H1 (cell line): ENCODE results near the gene STX16. TPM values are rescaled to one million over a fixed set of nuclear protein-coding genes. Genes with fewer than 3 reads are reported as not detected.

Experiments
- CTCF ChIA-PET: fragments of 300-600 bp; sonication (Branson Sonifier 250); formaldehyde crosslinking; loops from one replicate; lab custom pipeline; 2021; ENCODE audit not compliant: partially characterized antibody; lab: Charles Lee
- POLR2A ChIA-PET: fragments of 300-600 bp; sonication (Branson Sonifier 250); formaldehyde crosslinking; loops from one replicate; lab custom pipeline; 2021; ENCODE audit warnings: inconsistent platforms; ENCODE audit not compliant: partially characterized antibody; lab: Charles Lee
- DNase-seq, 2 experiments: peaks; one replicate each; pipeline versions ENCODE4 v3.0.0 to v3.0.0-alpha.2; 2010 to 2022; ENCODE audit warnings: low spot score in 2 of 2, low read depth in 1 of 2, mixed read lengths in 1 of 2
- FAIRE-seq: peaks from 2 replicates; lab custom pipeline; 2011; peaks lifted over from hg19 to GRCh38; lab: Jason Lieb, UNC
- H2AFZ ChIP-seq: 2 replicates; pipeline ENCODE4 v1.8.1; 2012; ENCODE audit warnings: low read length, inconsistent platforms
- H2AK5ac ChIP-seq: 2 replicates; pipeline ENCODE4 v1.6.1; 2013; ENCODE audit warnings: low read depth, low read length
- H2BK120ac ChIP-seq: replicated peaks from 2 replicates; pipeline ENCODE3; 2013; ENCODE audit warnings: low read depth, low read length, inconsistent platforms
- H2BK12ac ChIP-seq: 2 replicates; pipeline ENCODE4 v1.6.1; 2013; ENCODE audit warnings: low read depth, low read length
- H2BK15ac ChIP-seq: 2 replicates; pipeline ENCODE4 v1.6.1; 2013; ENCODE audit warnings: low read length
- H2BK20ac ChIP-seq: 2 replicates; pipeline ENCODE4 v1.6.1; 2013; ENCODE audit warnings: low read length
- H2BK5ac ChIP-seq: 2 replicates; pipeline ENCODE4 v1.6.1; 2013; ENCODE audit warnings: low read depth, low read length
- H3K14ac ChIP-seq: 2 replicates; pipeline ENCODE4 v1.6.1; 2013; ENCODE audit warnings: inconsistent platforms; ENCODE audit not compliant: insufficient read length
- H3K18ac ChIP-seq: 2 replicates; pipeline ENCODE4 v1.6.1; 2013; ENCODE audit warnings: low read length; ENCODE audit errors: extremely low read depth
- H3K23ac ChIP-seq: 2 replicates; pipeline ENCODE4 v1.6.1; 2013; ENCODE audit warnings: inconsistent platforms; ENCODE audit not compliant: insufficient read length
- H3K23me2 ChIP-seq: 2 replicates; pipeline ENCODE4 v1.6.1; 2013; ENCODE audit warnings: low read depth, low read length
- H3K27ac ChIP-seq: 2 replicates; pipeline ENCODE4 v1.6.1; 2011; ENCODE audit warnings: low read depth, low read length, inconsistent platforms
- H3K27me3 ChIP-seq, 4 experiments: replicated peaks in 1 of 4; 1 replicate in 1 of 4; 2 replicates in 3 of 4; pipeline versions ENCODE4 v1.6.1 to v1.8.1; 2011 to 2013; ENCODE audit warnings: low read length in 3 of 4, mild to moderate bottlenecking in 3 of 4, inconsistent platforms in 2 of 4, mixed read lengths in 2 of 4, moderate library complexity in 1 of 4; ENCODE audit not compliant: control insufficient read depth in 3 of 4, insufficient read depth in 3 of 4; ENCODE audit errors: extremely low read depth in 1 of 4
- H3K36me3 ChIP-seq, 4 experiments: 2 replicates each; pipeline versions ENCODE4 v1.6.1 to v1.8.1; 2011 to 2013; ENCODE audit warnings: mild to moderate bottlenecking in 4 of 4, low read length in 3 of 4, moderate library complexity in 2 of 4, control low read depth in 1 of 4, inconsistent platforms in 1 of 4; ENCODE audit not compliant: insufficient read depth in 4 of 4, control insufficient read depth in 2 of 4
- H3K4ac ChIP-seq: replicated peaks from 2 replicates; pipeline ENCODE3; 2013; ENCODE audit warnings: low read length, low read depth, mixed read lengths, inconsistent platforms; ENCODE audit not compliant: insufficient read length
- H3K4me1 ChIP-seq, 4 experiments: replicated peaks in 1 of 4; 1 replicate in 1 of 4; 2 replicates in 3 of 4; pipeline versions ENCODE4 v1.6.1 to v1.8.1; 2011 to 2013; ENCODE audit warnings: low read length in 3 of 4, inconsistent platforms in 2 of 4, mixed read lengths in 1 of 4; ENCODE audit not compliant: insufficient read depth in 4 of 4, control insufficient read depth in 3 of 4
- H3K4me2 ChIP-seq, 2 experiments: 2 replicates each; pipeline versions ENCODE4 v1.6.1 to v1.8.1; 2011 to 2013; ENCODE audit warnings: low read depth in 2 of 2, low read length in 2 of 2, control low read depth in 1 of 2, inconsistent platforms in 1 of 2, mild to moderate bottlenecking in 1 of 2; ENCODE audit not compliant: insufficient read depth in 1 of 2
- H3K4me3 ChIP-seq, 4 experiments: fragments of 200-600, 300-600 bp in 1 of 4; sonication (generic), shearing (Covaris generic), sonication (Bioruptor Twin) in 1 of 4; 2 replicates each; pipeline versions ENCODE4 v1.5.1 to v1.8.1; 2011 to 2016; ENCODE audit warnings: low read length in 4 of 4, low read depth in 3 of 4, control low read depth in 2 of 4, inconsistent platforms in 2 of 4, mild to moderate bottlenecking in 2 of 4, mixed read lengths in 1 of 4, moderate library complexity in 1 of 4; ENCODE audit not compliant: insufficient read depth in 2 of 4; ENCODE audit errors: extremely low read depth in 1 of 4
- H3K56ac ChIP-seq: replicated peaks from 2 replicates; pipeline ENCODE3; 2013; ENCODE audit warnings: low read depth, mild to moderate bottlenecking, mixed read lengths, low read length, inconsistent platforms; ENCODE audit not compliant: insufficient read length
- H3K79me1 ChIP-seq: 2 replicates; pipeline ENCODE4 v1.6.1; 2013; ENCODE audit warnings: low read depth, low read length, control low read depth
- H3K79me2 ChIP-seq, 2 experiments: 2 replicates each; pipeline versions ENCODE4 v1.6.1 to v1.8.1; 2012 to 2013; ENCODE audit warnings: low read length in 2 of 2, mild to moderate bottlenecking in 2 of 2, inconsistent platforms in 1 of 2; ENCODE audit not compliant: insufficient read depth in 2 of 2, control insufficient read depth in 1 of 2
- H3K9ac ChIP-seq, 4 experiments: replicated peaks in 1 of 4; 1 replicate in 1 of 4; 2 replicates in 3 of 4; pipeline versions ENCODE4 v1.6.1 to v1.8.1; 2011 to 2013; ENCODE audit warnings: low read depth in 3 of 4, low read length in 3 of 4, control low read depth in 2 of 4, mild to moderate bottlenecking in 2 of 4, moderate library complexity in 2 of 4, inconsistent platforms in 1 of 4; ENCODE audit errors: extremely low read depth in 1 of 4
- H3K9me3 ChIP-seq, 2 experiments: 2 replicates each; pipeline versions ENCODE4 v1.6.1 to v1.8.1; 2012 to 2013; ENCODE audit warnings: mild to moderate bottlenecking in 2 of 2, moderate library complexity in 2 of 2, control low read depth in 1 of 2, inconsistent platforms in 1 of 2, low read depth in 1 of 2, low read length in 1 of 2, mixed read lengths in 1 of 2; ENCODE audit not compliant: insufficient read depth in 2 of 2
- H4K20me1 ChIP-seq, 2 experiments: replicated peaks in 1 of 2; 2 replicates each; pipeline versions ENCODE3 to v1.8.1; 2011 to 2013; ENCODE audit warnings: inconsistent platforms in 2 of 2, low read length in 2 of 2, mild to moderate bottlenecking in 1 of 2; ENCODE audit not compliant: insufficient read depth in 2 of 2, control insufficient read depth in 1 of 2
- H4K5ac ChIP-seq: 2 replicates; pipeline ENCODE4 v1.6.1; 2013; ENCODE audit warnings: low read length, low read depth, mixed read lengths, inconsistent platforms; ENCODE audit not compliant: insufficient read length
- H4K8ac ChIP-seq: 2 replicates; pipeline ENCODE4 v1.8.0; 2013; ENCODE audit warnings: mild to moderate bottlenecking, moderate library complexity, low read length, inconsistent platforms; ENCODE audit not compliant: insufficient read depth; ENCODE audit errors: extremely low read depth
- H4K91ac ChIP-seq: replicated peaks from 2 replicates; pipeline ENCODE3; 2013; ENCODE audit warnings: low read length, mixed read lengths, inconsistent platforms; ENCODE audit not compliant: insufficient read length
- BACH1 ChIP-seq: IDR thresholded peaks from 2 replicates; pipeline ENCODE4 v1.6.1; 2012; ENCODE audit warnings: low read length, improper control_type of control experiment
- BRCA1 ChIP-seq: IDR thresholded peaks from 2 replicates; pipeline ENCODE4 v1.6.1; 2012; ENCODE audit warnings: low read depth, low read length, improper control_type of control experiment
- CBX5 ChIP-seq: fragments of 300-800, 300-1000 bp; sonication (generic); IDR thresholded peaks from 2 replicates; pipeline ENCODE4 v1.7.1; 2016; ENCODE audit warnings: antibody characterized with exemption, low read length, low read depth
- NRF1 ChIP-seq: IDR thresholded peaks from 2 replicates; pipeline ENCODE4 v1.6.1; 2011; ENCODE audit warnings: mild to moderate bottlenecking, low read depth, low read length, improper control_type of control experiment
- POU5F1 ChIP-seq: IDR thresholded peaks from 2 replicates; pipeline ENCODE4 v1.6.1; 2011; ENCODE audit warnings: low read depth, mild to moderate bottlenecking, low read length, moderate library complexity
- TEAD4 ChIP-seq: IDR thresholded peaks from 2 replicates; pipeline ENCODE4 v1.6.1; 2012; ENCODE audit warnings: low read depth, low read length, inconsistent platforms, mixed read lengths
- ZNF274 ChIP-seq: IDR thresholded peaks from 2 replicates; pipeline ENCODE4 v1.7.0; 2012; ENCODE audit warnings: low read length, borderline replicate concordance; ENCODE audit errors: extremely low read depth
- WGBS, 2 experiments: shearing (Covaris generic) in 1 of 2; methylation state at CpG; one replicate each; pipeline versions ENCODE4 v1.1.6 to v1.1.7; 2013 to 2015; ENCODE audit warnings: low lambda C conversion rate in 2 of 2, mixed read lengths in 2 of 2, inconsistent platforms in 1 of 2, low coverage in 1 of 2, missing lambda C conversion rate in 1 of 2; ENCODE audit not compliant: insufficient replicate concordance in 2 of 2, insufficient coverage in 1 of 2, insufficient read length in 1 of 2; ENCODE audit errors: extremely low coverage in 1 of 2, missing lambda C conversion rate in 1 of 2; 5-methylcytosine and 5-hydroxymethylcytosine counted together
- polyA plus RNA-seq, 7 experiments: library from polyadenylated mRNA; depleted of rRNA in 3 of 7; stranded (reverse) in 5 of 7; unstranded in 2 of 7; fragments of >200 nt in 5 of 7; fragments of 200-250 nt in 2 of 7; gene quantifications; 1 replicate in 5 of 7; 2 replicates in 1 of 7; 4 replicates in 1 of 7; pipeline versions ENCODE4 v1.2.1 to v1.2.3, GENCODE V29; 2011 to 2013; ENCODE audit warnings: missing spikeins in 2 of 7, mixed read lengths in 2 of 7
- total RNA-seq: library from RNA; stranded (reverse); fragmentation: NEBNext Ultra II Directional; extraction: Animal tissue kit (Norgen Biotek cat#: 25700); gene quantifications from 2 replicates; pipeline ENCODE4 v1.2.1, GENCODE V29; 2021
- TF ChIP-seq, protein P1 (sequence below): IDR thresholded peaks from 2 replicates; pipeline ENCODE4 v1.6.1; 2011; ENCODE audit warnings: low read length, improper control_type of control experiment
- TF ChIP-seq, protein P2 (sequence below): IDR thresholded peaks from 2 replicates; pipeline ENCODE4 v1.6.1; 2012; ENCODE audit warnings: low read length, inconsistent platforms

The STX16 gene
- total and polyA plus RNA-seq, 2 of the 8 experiments (the other 6 are each of a cell fraction or from before 2014, with no cell fraction given) = 45.2 to 61.6 TPM

DNA sequence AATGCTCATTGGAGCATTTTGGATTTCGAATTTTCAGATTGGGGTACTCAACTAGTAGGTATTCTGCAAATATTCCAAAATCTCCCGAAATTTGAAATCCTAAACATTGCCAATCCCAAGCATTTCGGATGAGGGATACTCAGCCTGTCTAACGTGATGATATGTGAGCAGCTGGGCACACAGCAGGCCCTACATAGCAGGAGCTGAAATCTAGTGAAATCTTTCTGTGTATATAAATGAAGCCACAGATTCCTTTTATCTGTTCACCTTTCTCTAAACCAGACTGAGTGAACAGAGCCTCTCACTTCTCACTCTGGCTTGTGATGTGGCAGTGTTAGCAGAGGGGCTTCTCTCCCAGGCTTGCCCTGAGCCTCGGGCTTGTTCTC lies 17.8 kb downstream of the STX16 start:
- Histone ChIP-seq H3K27ac (peak overlapping the region; percentile 94), H2BK120ac (peak overlapping the region; percentile 100), H3K79me2 (peaks cover 0 to 46% of the 10 kb centered on the region in 2 experiments; a peak in 2 of 4 replicates), H3K9me3 (no peaks in the 10 kb centered on the region), H2AK5ac (peak overlapping the region; percentile 99), H3K4ac (peak overlapping the region; percentile 99), H3K4me1 (peaks cover 16 to 34% (median 29%) of the 10 kb centered on the region in 4 experiments), H2BK12ac (peak overlapping the region; percentile 96), H4K91ac (peak overlapping the region; percentile 100), H2BK15ac (no peak overlapping the region), H2BK5ac (peak overlapping the region; percentile 100), H3K9ac (peak overlapping the region in 3 of 4 experiments; percentile 36 to 65 (median 64); a peak in 5 of 7 replicates), H3K36me3 (peaks cover 10 to 49% (median 15%) of the 10 kb centered on the region in 4 experiments), H3K18ac (peak overlapping the region; percentile 99), H4K5ac (peak overlapping the region; percentile 98), H3K79me1 (peaks cover 2% of the 10 kb centered on the region), H3K23me2 (0 out of 2 replicates have a peak, but pooled peaks cover 2% of the 10 kb centered on the region), H3K27me3 (no peaks in the 10 kb centered on the region), H3K4me2 (peak overlapping the region; percentile 49 to 84), H3K14ac (no peak overlapping the region), H3K4me3 (peak overlapping the region in 2 of 4 experiments; percentile 5 to 25; a peak in 2 of 8 replicates), H2BK20ac (peak overlapping the region; percentile 98; the same call in 1 of the 2 replicates), H2AFZ (no peak overlapping the region), H3K56ac (peak overlapping the region; percentile 73), H4K8ac (peak overlapping the region; percentile 96), H4K20me1 (no peaks in the 10 kb centered on the region), H3K23ac (peak overlapping the region; percentile 17)
- no peak for FAIRE-seq
- no peak for DNase-seq
- ChIA-PET POLR2A (interaction anchor here (0.8 to 15.3 kb wide), 23 partner anchors 9 to 278 kb away, joined by 3 to 242 read pairs (median 4); partner anchors contain the start of genes GNAS and STX16), CTCF (interaction anchor here (1.0 to 4.9 kb wide), 5 partner anchors 10 to 171 kb away, joined by 3 to 34 read pairs (median 4); partner anchors contain the start of gene STX16)
- 36% methylated on average over 5 of the region's 5 CpGs; no CpG with 5 or more reads in 1 of the 2 experiments for WGBS, 2 experiments
- TF ChIP-seq, protein P1, sequence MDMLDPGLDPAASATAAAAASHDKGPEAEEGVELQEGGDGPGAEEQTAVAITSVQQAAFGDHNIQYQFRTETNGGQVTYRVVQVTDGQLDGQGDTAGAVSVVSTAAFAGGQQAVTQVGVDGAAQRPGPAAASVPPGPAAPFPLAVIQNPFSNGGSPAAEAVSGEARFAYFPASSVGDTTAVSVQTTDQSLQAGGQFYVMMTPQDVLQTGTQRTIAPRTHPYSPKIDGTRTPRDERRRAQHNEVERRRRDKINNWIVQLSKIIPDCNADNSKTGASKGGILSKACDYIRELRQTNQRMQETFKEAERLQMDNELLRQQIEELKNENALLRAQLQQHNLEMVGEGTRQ = no peak
- no peak for TF ChIP-seq TEAD4
- TF ChIP-seq, protein P2, sequence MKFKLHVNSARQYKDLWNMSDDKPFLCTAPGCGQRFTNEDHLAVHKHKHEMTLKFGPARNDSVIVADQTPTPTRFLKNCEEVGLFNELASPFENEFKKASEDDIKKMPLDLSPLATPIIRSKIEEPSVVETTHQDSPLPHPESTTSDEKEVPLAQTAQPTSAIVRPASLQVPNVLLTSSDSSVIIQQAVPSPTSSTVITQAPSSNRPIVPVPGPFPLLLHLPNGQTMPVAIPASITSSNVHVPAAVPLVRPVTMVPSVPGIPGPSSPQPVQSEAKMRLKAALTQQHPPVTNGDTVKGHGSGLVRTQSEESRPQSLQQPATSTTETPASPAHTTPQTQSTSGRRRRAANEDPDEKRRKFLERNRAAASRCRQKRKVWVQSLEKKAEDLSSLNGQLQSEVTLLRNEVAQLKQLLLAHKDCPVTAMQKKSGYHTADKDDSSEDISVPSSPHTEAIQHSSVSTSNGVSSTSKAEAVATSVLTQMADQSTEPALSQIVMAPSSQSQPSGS = no peak
- no peak for TF ChIP-seq POU5F1
- TF ChIP-seq CBX5 = no peak
- TF ChIP-seq NRF1 = no peak
- no peak for TF ChIP-seq BACH1
- TF ChIP-seq ZNF274 = no peak
- TF ChIP-seq BRCA1 = no peak
